HG03139 (cell line): Measurements from ENCODE around the gene COL1A2.

Experiments
- ATAC-seq: cut with Tn5 transposase; IDR thresholded peaks from one replicate; pipeline ENCODE4 v1.9.1; 2021; ENCODE audit not compliant: unreplicated experiment

Gene COL1A2

DNA sequence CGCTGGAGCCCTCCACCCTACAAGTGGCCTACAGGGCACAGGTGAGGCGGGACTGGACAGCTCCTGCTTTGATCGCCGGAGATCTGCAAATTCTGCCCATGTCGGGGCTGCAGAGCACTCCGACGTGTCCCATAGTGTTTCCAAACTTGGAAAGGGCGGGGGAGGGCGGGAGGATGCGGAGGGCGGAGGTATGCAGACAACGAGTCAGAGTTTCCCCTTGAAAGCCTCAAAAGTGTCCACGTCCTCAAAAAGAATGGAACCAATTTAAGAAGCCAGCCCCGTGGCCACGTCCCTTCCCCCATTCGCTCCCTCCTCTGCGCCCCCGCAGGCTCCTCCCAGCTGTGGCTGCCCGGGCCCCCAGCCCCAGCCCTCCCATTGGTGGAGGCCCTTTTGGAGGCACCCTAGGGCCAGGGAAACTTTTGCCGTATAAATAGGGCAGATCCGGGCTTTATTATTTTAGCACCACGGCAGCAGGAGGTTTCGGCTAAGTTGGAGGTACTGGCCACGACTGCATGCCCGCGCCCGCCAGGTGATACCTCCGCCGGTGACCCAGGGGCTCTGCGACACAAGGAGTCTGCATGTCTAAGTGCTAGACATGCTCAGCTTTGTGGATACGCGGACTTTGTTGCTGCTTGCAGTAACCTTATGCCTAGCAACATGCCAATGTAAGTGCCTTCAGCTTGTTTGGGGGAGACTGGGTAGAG is at the start of gene COL1A2:
TSS of gene COL1A2 (plus strand) at position 459 of the 704 bp plus-strand sequence. CDS start at position 596, 137 bp downstream.
- ATAC-seq: no peak

DNA sequence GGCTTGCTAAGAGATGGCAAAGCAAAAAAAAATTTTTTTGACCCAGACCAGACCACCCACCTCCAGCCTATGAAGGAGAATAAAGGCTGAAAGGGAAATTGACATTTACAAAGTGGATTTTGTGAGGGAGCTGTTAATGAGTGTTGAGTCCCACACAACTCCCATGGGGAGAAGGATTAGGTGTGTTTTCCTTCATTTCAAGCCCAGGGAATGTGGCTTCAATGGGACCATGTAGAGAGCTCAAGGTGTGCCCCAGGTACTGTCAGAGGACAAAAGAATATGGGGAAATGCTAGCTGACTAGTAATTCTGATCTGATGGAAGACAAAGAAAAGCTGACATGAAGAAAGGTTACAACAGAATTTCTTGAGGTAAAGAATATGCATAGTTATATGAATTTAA is 48.8 kb upstream of the COL1A2 start:
- no peak for ATAC-seq

DNA sequence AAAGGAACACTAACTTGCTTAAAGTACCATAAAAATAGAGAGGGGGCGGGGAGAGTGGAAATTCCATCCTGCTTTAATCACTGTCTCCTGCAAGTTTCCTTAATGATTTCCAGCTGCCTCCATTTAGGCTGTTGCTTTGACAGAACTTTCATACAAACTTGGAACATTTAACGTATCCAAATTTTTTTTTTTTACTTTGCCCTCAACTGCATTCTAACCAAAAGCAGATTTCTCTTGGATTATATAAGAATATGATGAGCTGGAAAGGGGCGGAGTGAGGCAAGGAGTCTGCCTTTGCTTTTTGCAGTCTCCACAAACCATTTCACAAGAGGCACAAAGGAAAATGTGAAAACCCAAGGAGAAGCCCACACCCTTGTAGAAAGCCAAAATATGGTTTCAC is 46.6 kb upstream of the COL1A2 start:
- no peak for ATAC-seq

DNA sequence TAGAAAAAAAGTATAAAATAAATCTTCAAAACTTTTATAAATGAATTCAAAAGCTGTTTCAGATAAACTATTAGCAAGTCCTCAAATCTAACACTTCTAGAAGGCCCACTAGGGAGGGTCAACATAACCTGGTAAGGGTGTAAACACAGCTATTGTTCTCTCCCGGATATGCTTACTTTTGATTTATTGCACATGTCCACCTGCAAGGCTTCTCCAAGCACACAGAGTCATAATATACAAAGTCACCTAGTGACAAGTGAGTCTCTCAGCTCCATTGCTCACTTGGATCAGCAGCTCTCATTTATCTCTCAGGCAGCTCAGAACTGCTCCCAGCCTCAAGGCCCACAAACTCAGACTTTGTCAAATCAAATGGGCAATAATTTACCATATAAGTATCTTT is 44.0 kb upstream of the COL1A2 start:
- no peak for ATAC-seq

DNA sequence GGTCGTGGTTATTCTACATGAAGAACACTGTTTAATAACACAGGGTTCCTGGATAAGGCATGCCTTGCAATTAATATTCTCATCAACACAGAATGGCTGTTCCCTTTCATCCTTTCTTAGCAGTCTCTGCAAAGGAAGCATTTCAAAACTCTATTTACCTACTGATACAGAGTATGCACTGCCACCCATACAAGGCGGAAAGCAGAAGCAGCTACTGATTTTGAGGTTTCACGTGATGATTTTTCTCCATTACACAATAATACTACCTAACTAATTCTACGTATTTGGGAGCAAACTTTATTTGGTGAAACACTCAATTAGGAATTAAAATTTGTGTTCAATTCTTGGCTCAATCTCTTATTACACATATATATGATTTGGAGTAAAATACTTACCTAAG is 43.0 kb upstream of the COL1A2 start:
- no peak for ATAC-seq

DNA sequence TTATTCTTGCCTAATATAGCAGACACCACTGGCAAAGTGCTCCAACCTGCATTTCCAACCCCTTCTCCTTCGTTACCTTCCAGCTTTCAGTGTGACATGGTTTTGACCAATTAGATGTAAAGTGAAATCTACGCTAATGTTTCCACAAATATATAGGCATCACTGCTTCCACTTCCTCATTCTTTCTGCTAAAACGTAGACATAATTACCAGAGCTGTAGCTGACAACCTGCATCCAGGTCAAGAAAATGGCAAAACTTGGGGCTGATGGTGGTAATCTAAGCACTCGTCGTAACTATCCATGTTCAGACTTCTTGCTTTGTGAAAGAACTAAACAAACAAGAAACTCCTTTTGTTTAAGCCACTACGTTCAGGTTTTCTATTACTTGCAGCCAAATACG is 41.8 kb upstream of the COL1A2 start:
- no peak for ATAC-seq

DNA sequence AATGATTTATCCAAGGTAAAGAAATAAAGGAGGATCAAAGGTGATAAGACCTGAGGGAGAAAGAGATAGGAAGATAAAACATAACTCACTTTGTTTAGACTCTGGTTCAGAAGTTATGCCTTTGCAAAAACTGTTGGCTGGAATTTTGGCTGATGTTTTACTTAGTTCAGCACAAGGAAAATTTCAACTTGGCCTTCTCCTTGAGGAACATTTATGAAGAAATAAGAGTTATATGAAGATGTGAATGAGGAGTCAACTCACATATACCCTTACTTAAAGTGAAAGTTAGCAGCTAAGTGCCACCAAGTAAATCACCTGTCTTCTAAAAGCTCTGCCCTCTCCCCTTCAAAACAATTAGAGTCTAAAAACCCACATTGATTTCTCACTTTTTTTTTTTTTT is 39.7 kb upstream of the COL1A2 start:
- ATAC-seq: no peak

DNA sequence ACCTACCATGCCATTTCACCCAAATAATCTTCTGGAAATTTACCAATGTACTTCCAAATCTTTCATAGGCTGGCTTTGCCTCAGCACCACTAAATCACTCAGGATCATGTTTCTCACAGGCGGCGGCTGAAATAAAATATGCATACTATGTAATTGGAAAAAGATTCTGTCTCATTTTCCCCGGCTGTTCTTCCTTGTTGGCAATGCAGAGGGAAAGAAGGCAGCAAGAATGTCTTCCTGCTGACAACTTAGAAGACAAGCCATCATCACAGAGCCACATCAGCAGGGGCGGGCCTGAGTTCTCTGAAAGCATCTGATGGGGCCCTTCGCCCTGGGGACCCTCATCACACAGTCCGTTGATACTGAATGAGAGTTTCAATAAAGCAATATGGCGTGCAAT is 39.2 kb upstream of the COL1A2 start:
- no peak for ATAC-seq

DNA sequence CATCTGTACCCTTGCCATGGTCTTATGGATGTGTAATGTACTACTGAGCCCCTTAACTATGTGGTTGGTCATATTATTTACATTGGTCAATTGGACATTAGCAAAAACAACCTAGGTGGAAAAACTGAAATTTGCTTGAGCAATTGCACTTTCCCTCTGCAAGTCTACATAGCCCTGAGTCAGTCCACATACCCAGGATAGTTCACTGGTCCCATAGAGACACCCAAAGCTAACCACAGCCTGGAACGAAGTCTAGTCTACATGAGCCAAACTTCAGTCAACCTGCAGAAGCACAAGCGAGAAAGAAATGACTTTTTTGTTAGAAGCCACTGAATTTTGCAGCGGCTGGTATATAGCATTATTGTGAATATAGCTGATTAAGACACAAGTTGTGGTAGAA is 37.6 kb upstream of the COL1A2 start:
- ATAC-seq: no peak

DNA sequence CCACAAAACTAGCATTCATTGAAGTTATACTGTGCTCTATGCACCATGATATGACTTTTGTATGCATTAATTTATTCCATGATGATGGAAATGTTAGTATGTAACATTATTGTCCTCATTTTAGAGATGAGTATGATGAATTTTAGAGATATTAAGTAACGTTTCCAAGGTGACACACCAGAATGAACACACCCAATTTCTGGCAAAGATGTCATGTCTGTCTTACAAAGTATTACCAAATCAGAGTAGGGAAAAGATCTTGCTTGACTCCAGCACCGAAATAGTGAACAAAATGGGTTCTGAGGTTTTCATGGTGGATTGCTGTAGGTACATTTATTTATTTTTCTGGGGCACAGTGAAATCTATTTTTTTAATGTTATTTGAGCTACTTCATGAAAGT is 33.8 kb upstream of the COL1A2 start:
- no peak for ATAC-seq

DNA sequence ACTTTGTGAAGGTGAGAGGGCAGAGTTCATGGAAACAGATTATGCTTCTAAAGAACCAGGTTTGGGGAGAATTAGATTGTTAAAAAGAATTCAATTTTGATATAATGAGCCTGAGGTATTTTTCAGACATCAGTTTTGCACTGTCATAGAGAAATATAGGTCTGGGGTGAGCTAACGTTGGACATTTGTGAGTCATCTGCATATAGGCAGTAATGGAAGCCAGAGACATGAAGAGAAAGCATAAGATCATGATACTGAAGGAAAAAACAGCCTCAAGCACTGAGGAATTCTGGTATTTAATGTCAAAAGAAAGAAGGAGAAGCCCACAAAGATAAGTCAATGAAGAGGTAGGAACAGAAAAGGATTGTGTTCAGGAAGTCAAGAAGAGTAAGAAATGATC is 32.4 kb upstream of the COL1A2 start:
- no peak for ATAC-seq

DNA sequence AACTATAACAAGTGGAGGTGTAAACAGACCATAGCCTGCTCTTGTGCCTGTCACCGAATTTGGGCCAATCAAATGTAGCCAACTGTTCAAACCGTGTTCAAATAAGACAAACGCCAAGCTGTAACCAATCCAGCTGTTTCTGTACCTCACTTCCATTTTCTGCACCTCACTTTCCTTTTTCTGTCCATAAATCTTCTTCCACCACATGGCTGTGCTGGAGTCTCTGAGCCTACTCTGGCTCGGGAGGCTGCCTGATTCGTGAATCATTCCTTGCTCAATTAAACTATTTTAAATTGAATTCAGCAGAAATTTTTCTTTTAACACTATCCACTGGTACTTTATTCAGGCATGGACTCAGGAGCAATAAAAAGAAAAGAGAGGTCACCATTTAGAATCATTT is 29.9 kb upstream of the COL1A2 start:
- no peak for ATAC-seq

DNA sequence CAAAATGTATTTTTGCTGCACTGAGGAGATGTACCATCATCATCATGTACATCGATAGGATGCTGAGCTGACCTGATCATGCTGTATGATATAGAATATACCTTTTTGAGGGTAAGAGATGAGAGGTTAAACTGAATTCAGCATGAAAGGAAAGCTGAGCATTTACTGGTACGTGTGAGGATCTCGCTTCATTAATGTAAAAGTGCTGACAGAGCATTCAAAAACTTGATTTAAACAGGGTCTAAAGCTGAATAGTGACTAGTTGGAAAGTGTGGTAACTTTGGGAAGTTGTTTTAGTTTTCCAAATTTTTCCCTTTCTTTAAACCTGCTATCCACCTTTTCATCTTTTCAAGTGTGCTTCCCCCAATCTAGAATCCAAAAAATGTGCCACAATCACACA is 28.5 kb upstream of the COL1A2 start:
- ATAC-seq: no peak

DNA sequence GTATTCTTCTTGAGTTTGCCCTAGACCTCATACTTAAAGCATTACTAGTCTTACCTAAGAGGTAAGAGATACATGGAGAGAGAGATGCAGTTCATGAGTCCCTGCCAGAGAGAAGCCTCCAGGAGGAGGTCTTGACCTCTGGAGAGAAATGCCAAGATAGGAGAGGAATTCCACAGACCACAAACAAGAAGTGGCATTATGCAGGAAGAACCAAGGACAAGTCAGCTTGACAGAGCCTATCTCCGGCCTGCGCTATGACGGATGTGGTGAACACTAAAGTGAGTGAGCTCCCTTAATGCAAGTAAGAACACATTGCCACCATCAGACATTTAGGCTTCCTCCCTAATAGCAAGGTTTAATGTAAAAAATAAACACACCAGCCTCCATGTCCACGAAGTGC is 27.9 kb upstream of the COL1A2 start:
- ATAC-seq: no peak

DNA sequence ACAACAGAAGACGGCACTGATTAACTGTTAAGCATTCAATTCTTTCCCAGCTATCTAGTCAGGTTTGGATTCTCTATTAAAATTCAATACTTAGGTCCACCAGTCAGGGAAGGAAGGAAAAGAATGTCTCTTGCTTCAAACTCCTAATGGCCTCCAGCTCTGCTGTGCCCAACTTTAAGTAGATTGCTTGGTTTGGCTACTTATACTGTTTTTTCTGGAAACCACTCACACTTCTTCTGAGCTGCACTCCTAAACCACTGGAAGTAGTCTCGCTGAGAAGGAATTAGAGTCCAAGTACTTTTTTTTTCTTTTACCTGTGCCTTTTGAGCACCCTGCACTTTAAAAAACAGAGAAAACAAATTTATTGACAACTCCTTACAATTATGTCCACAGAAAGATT is 26.7 kb upstream of the COL1A2 start:
- ATAC-seq: no peak

DNA sequence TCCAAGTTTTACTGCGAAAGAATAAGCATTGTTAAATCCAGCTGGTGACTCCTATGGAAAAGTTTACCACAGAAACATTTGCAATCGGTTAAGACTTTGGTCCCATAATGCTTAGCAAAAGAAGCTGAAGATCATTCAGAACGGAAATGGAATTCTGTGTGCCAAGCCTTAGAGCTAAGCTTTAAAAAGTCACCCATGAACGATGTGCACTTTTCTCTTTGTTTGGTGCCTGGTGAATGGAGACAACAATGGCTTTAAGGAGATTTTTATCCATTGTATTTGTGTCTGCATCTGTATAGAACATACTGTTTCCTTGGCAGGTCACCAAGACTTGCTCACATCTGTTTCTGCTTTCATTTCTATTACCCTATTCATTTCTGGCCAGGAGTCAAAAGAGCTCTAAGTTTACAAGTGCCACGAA is 26.3 kb upstream of the COL1A2 start:
- ATAC-seq: no peak

DNA sequence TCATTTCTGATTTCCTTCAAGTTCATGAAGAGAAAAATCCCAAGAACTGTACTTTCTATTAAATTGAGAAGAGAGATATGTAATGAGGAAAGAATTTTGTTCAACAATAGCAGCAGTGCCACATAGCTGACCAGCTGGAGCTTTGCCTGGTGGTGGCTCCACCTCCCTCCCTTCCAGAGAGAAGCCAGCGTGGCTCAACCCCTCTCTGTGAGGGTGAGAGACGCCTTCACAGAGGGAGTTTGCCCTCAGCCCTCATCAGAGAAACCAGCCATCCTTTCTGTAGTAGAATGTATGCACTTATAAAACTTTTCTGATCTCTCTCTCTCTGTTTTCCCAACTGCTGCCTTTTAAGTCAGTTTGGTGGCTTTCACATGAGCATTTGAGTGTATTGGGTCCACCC is 20.5 kb upstream of the COL1A2 start:
- ATAC-seq: no peak

DNA sequence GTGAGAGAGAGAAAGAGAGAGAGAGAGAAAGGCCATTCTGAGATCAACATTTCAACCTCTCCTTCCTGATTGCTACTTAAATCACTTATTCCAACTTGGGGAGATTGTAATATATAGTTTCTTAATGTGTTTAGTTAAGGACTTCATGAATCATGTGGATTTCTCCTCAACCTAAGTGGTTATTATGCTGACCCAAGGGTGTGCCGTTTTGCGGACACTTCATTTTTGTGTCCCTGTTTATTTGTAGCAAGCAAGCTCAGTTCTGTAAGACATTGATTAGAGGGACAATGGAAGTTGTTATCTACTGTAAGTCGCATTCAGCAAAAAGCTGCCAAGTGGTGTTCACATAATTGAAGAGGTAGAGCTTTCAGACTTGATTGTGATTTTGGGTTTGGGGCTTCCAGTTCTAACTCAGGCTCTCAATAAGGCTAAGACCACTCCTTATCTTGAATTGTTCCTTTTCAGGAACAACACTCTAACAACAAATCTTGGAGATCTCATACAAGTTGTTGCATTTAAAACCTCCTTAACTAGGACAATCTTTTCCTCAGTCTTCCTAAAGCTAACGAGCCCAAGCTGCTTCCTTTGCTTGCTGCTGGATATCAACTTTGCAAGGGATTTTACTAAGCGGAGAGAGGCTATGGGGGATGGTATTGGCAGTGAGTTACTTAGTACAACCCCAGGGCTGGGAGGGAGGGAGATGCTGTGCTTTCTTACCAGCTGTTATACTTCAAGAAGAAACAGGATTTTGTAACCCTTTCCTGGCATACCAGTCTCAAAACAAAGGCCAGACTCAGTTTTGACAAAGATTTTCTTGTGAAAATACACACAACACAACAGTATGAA is 19.8 kb upstream of the COL1A2 start:
- no peak for ATAC-seq

DNA sequence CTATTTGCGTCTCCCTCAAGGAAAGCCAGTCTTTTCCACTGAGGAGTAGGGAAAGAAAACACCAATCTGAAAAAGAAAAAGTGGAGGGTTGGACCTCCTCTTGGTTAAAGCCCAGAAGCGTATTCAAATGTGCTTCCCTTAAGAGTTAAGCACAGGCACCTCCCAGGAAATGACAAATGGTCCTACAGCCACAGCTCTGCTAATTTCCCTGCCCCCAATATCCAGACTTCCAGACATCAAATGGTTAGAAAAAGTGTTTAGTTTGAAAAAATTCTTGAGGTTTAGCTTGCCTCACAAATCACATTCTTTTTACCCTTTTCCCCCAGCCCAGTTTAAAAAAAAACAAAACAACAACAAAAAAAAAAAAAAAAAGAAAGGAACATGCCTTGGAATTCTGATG is 19.0 kb upstream of the COL1A2 start:
- no peak for ATAC-seq

DNA sequence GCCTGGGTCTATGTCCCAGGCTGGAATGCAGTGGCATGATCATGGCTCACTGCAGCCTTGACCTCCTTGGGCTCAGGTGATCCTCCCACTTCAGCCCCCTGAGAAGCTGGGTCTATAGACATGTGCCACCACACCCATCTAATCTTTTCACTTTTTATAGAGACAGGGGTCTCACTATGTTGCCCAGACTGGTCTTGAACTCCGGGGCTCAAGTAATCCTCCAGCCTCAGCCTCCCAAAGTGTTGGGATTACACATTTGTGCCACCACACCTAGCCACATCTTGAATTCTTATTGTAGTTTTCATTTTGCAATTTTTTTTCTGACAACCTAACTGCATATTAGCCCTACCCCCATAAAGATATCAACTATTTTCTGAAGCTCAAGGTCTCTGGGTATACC is 18.4 kb upstream of the COL1A2 start:
- no peak for ATAC-seq

DNA sequence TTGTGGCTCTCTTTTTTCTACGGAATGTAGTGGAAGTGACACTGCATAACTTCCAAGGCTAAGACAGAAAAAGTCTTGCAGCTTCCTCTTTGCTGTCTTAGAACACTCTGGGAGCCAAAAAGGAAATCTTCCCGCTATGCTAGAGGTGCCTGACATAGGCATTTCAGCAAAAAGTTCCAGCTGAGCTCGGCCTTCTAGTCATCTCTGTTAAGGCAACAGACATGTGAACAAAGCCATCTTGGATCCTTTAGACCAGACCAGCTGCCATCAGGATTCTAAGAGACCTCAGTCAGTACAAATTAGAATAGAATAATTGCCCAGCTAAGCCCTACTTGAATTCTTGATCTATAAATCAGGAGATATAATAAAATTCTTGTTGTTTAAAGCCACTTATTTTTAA is 16.3 kb upstream of the COL1A2 start:
- no peak for ATAC-seq

DNA sequence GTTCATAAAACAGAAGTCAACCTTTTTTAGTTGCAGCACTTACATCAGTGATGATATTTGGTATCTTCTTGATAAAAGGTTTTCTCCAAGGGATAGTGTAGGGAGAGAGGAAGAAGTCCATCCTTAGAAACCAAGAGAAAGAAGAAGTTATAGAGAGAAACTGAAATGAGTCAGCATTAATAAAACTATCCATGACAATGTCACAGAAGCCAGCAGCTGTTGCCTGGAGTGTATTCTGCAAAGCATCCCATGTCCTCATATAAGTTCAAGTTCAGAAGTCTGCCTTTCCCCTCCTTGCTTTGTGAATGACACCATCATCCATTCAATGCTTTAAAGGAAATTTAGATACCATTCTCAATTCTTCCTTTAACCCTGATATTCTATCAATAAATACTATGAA is 14.4 kb upstream of the COL1A2 start:
- ATAC-seq: no peak

DNA sequence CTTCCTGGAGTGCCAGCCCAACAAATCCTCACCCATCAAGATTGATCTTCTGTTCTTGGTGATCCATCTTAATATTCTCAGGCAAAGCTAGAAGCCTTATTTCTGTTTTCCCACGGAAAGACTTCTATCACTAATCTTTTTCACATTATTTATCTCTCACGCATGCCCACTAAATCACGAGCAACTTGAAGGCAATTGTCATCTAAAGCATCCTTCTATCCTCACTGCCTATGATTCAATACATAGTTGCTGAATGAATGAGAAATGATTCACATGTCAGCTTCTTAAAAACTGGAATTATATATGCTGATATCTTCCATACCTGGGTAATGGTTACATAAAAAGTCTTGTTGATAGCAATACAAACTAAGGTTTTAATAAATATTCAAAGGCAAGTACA is 12.6 kb upstream of the COL1A2 start:
- no peak for ATAC-seq
